ENCODE results near the gene MYO1D. TPM values are rescaled to one million over a fixed set of nuclear protein-coding genes. Genes with fewer than 3 reads are reported as not detected.
"Not testable (repeated sequence)": the region's sequence is repeated elsewhere in the genome, so short reads cannot be mapped to it uniquely, and the experiment has no call there.

MYO1D gene
- total RNA-seq, 1 experiment from 2014 or later = 23.5 TPM

GRCh38 chr17:32742681-32743538 lies 134.0 kb downstream of the MYO1D start:
- no peak overlapping the region for H2AFZ ChIP-seq (ENCODE audit: low read length)
- DNase-seq (no peak), ATAC-seq (no peak)
- no peaks in the 10 kb centered on the region for H3K79me2 ChIP-seq (ENCODE audit: low read length)
- intact Hi-C loops (cut with micrococcal nuclease) = no loop called here
- ChIA-PET CTCF (no interaction called here), POLR2A (ENCODE audit: unreplicated experiment) (no interaction called here)
- no peak overlapping the region for H3K27ac ChIP-seq (ENCODE audit: low read length)
- H3K9me2 ChIP-seq (replicated peaks; ENCODE audit: low read length) = no peaks in the 10 kb centered on the region
- H4K20me1 ChIP-seq (ENCODE audit: low read length) = no peaks in the 10 kb centered on the region
- no TSS peak for BruUV-seq (replicated peaks)
- peaks cover 12% of the 10 kb centered on the region for H3K4me1 ChIP-seq (ENCODE audit: insufficient read depth, low read length)
- H3K4me2 ChIP-seq (ENCODE audit: low read length) = no peak overlapping the region
- H3K4me3 ChIP-seq (ENCODE audit: low read length) = no peak overlapping the region
- TF ChIP-seq EZH2 (IDR thresholded peaks at IDR 0.05; ENCODE audit: low read length, unreplicated experiment) = no peak
- no peak for TF ChIP-seq CTCF (conservative IDR thresholded peaks at IDR 0.05; ENCODE audit: low read depth, low read length)
- TF ChIP-seq EZH2phosphoT487 (IDR thresholded peaks at IDR 0.05; ENCODE audit: borderline replicate concordance, low read length) = no peak
- H3K9me3 ChIP-seq (ENCODE audit: low read length) = no peaks in the 10 kb centered on the region
- no peak overlapping the region for H3K9ac ChIP-seq (ENCODE audit: low read length)
- no peaks in the 10 kb centered on the region for H3K27me3 ChIP-seq (ENCODE audit: low read length)
- H3K36me3 ChIP-seq (ENCODE audit: low read depth, low read length) = no peaks in the 10 kb centered on the region
- H3F3A ChIP-seq (ENCODE audit: low read length, unreplicated experiment) = no peaks in the 10 kb centered on the region

DNA sequence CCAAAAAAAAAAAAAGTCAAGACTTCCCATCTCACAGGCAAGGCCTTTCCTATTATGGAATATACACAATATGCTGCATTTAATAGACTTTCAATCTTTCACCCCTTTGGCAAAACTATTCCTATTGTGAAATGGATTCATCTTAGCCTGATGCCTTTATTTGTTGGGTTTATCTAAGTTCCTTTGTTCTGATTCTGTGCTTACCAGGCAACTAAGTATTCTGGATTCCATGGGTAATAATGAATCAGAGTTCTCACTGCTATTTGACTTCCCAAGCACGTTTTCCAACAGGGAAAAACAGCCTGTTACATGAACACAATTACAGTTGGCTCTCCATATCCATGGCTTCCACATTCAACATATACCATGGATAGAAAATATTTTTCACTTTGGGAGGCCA lies 135.5 kb downstream of the MYO1D start:
- H3K27ac ChIP-seq (ENCODE audit: low read length) = no peak overlapping the region
- H3K79me2 ChIP-seq (ENCODE audit: low read length) = no peaks in the 10 kb centered on the region
- no peak for ATAC-seq
- H3F3A ChIP-seq (ENCODE audit: low read length, unreplicated experiment) = no peaks in the 10 kb centered on the region
- TF ChIP-seq EZH2 (IDR thresholded peaks at IDR 0.05; ENCODE audit: low read length, unreplicated experiment) (no peak), EZH2phosphoT487 (IDR thresholded peaks at IDR 0.05; ENCODE audit: borderline replicate concordance, low read length) (no peak), CTCF (conservative IDR thresholded peaks at IDR 0.05; ENCODE audit: low read depth, low read length) (no peak)
- H4K20me1 ChIP-seq (ENCODE audit: low read length) = no peaks in the 10 kb centered on the region
- no peak overlapping the region for H3K4me2 ChIP-seq (ENCODE audit: low read length)
- H2AFZ ChIP-seq (ENCODE audit: low read length) = no peak overlapping the region
- H3K9me3 ChIP-seq (ENCODE audit: low read length) = no peaks in the 10 kb centered on the region
- no TSS peak for BruUV-seq (replicated peaks)
- ChIA-PET POLR2A (ENCODE audit: unreplicated experiment) (no interaction called here), CTCF (no interaction called here)
- H3K36me3 ChIP-seq (ENCODE audit: low read depth, low read length) = no peaks in the 10 kb centered on the region
- H3K27me3 ChIP-seq (ENCODE audit: low read length) = no peaks in the 10 kb centered on the region
- H3K4me3 ChIP-seq (ENCODE audit: low read length) = no peak overlapping the region
- intact Hi-C loops (cut with micrococcal nuclease) = no loop called here
- no peak for DNase-seq
- peaks cover 6% of the 10 kb centered on the region for H3K4me1 ChIP-seq (ENCODE audit: insufficient read depth, low read length)
- H3K9me2 ChIP-seq (replicated peaks; ENCODE audit: low read length) = no peaks in the 10 kb centered on the region
- H3K9ac ChIP-seq (ENCODE audit: low read length) = no peak overlapping the region

DNA sequence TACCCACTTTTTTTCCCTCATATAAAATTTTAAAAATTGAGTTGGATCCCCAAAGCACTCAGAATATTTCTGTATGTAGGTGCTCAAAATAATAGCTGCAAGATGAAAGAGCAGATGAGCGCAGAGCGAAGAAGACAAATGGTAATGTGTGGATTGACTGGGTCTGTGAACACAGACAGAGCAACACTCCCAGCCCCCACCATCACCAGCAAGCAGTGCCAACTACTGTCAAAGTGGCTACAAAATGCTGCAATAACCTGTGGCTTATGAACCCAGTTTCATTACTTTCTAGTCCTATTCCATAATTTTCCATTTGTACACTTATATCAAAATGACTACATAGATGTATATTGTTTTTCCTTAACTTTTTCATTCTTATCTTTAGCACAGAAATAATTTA lies 137.2 kb downstream of the MYO1D start:
- Histone ChIP-seq H3K79me2 (ENCODE audit: low read length) (no peaks in the 10 kb centered on the region), H3K9me3 (ENCODE audit: low read length) (no peaks in the 10 kb centered on the region), H3K4me2 (ENCODE audit: low read length) (no peak overlapping the region), H4K20me1 (ENCODE audit: low read length) (no peaks in the 10 kb centered on the region), H3K9me2 (replicated peaks; ENCODE audit: low read length) (no peaks in the 10 kb centered on the region), H3K36me3 (ENCODE audit: low read depth, low read length) (no peaks in the 10 kb centered on the region), H3F3A (ENCODE audit: low read length, unreplicated experiment) (no peaks in the 10 kb centered on the region), H3K27ac (ENCODE audit: low read length) (no peak overlapping the region), H3K4me3 (ENCODE audit: low read length) (no peak overlapping the region), H3K4me1 (ENCODE audit: insufficient read depth, low read length) (no peaks in the 10 kb centered on the region), H3K27me3 (ENCODE audit: low read length) (no peaks in the 10 kb centered on the region), H2AFZ (ENCODE audit: low read length) (no peak overlapping the region), H3K9ac (ENCODE audit: low read length) (no peak overlapping the region)
- BruUV-seq (replicated peaks) = no TSS peak
- TF ChIP-seq EZH2 (IDR thresholded peaks at IDR 0.05; ENCODE audit: low read length, unreplicated experiment) (no peak), EZH2phosphoT487 (IDR thresholded peaks at IDR 0.05; ENCODE audit: borderline replicate concordance, low read length) (no peak), CTCF (conservative IDR thresholded peaks at IDR 0.05; ENCODE audit: low read depth, low read length) (no peak)
- CTCF ChIA-PET = no interaction called here
- ATAC-seq = no peak
- no peak for DNase-seq
- intact Hi-C loops (cut with micrococcal nuclease) = no loop called here
- POLR2A ChIA-PET (ENCODE audit: unreplicated experiment) = no interaction called here

DNA sequence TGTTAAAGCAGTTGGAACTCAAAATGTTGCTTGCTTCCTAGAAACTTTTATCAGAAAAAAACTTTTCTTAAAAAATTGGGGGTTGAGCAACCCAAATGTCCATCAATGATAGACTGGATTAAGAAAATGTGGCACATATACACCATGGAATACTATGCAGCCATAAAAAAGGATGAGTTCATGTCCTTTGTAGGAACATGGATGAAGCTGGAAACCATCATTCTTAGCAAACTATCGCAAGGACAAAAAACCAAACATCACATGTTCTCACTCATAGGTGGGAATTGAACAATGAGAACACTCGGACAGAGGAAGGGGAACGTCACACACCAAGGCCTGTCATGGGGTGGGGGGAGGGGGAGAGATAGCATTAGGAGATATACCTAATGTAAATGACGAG lies 137.8 kb downstream of the MYO1D start:
- intact Hi-C loops (cut with micrococcal nuclease); H3K4me2 ChIP-seq (ENCODE audit: low read length); H3K4me1 ChIP-seq (ENCODE audit: insufficient read depth, low read length); H3K4me3 ChIP-seq (ENCODE audit: low read length); H3K9me2 ChIP-seq (replicated peaks; ENCODE audit: low read length); BruUV-seq (replicated peaks); H3F3A ChIP-seq (ENCODE audit: low read length, unreplicated experiment); H3K36me3 ChIP-seq (ENCODE audit: low read depth, low read length); H3K27me3 ChIP-seq (ENCODE audit: low read length); ATAC-seq; DNase-seq; H4K20me1 ChIP-seq (ENCODE audit: low read length); H2AFZ ChIP-seq (ENCODE audit: low read length); H3K9ac ChIP-seq (ENCODE audit: low read length); CTCF ChIA-PET; POLR2A ChIA-PET (ENCODE audit: unreplicated experiment); H3K79me2 ChIP-seq (ENCODE audit: low read length); H3K27ac ChIP-seq (ENCODE audit: low read length); H3K9me3 ChIP-seq (ENCODE audit: low read length): not testable (repeated sequence)
